GM23338 (cell line): ENCODE results near the gene HMHB1. TPM values are rescaled to one million over a fixed set of nuclear protein-coding genes. Genes with fewer than 3 reads are reported as not detected.

Experiments
- CREB1 ChIP-seq: fragments of 250-450 bp; sonication (Bioruptor Pico); IDR thresholded peaks from 2 replicates; pipeline ENCODE4 v1.5.0; 2020; ENCODE audit warnings: low read depth, mild to moderate bottlenecking, moderate library complexity
- ETS1 ChIP-seq: IDR thresholded peaks from 2 replicates; pipeline ENCODE4 v1.6.1; 2016; ENCODE audit warnings: antibody characterized with exemption
- EZH2 ChIP-seq: fragments of 200-600 bp; sonication (generic); IDR thresholded peaks from one replicate; pipeline ENCODE4 v1.8.0; 2017; ENCODE audit warnings: antibody characterized with exemption, mild to moderate bottlenecking, low read depth; ENCODE audit not compliant: unreplicated experiment
- NANOG ChIP-seq: IDR thresholded peaks from 2 replicates; pipeline ENCODE4 v1.6.1; 2016; ENCODE audit warnings: antibody characterized with exemption, borderline replicate concordance
- POLR2AphosphoS5 ChIP-seq: IDR thresholded peaks from 2 replicates; pipeline ENCODE4 v1.6.1; 2016; ENCODE audit warnings: antibody characterized with exemption, low read depth
- STAT1 ChIP-seq: IDR thresholded peaks from one replicate; pipeline ENCODE4 v1.6.1; 2016; ENCODE audit warnings: antibody characterized with exemption; ENCODE audit not compliant: unreplicated experiment
- ZNF114 ChIP-seq: fragments of 250-450 bp; sonication (Bioruptor Pico); IDR thresholded peaks from 2 replicates; pipeline ENCODE4 v1.5.0; 2020; ENCODE audit warnings: mild to moderate bottlenecking, moderate library complexity
- ZNF331 ChIP-seq: fragments of 250-450 bp; sonication (Bioruptor Pico); IDR thresholded peaks from 2 replicates; pipeline ENCODE4 v1.5.0; 2020; ENCODE audit warnings: low read depth, mild to moderate bottlenecking, moderate library complexity
- polyA plus RNA-seq: library from polyadenylated mRNA; unstranded; fragments of >200 nt; fragmentation: Nextera tagmentation; extraction: Ambion mirVana; gene quantifications from 2 replicates; pipeline ENCODE4 v1.2.1, GENCODE V29; 2016
- total RNA-seq: library from RNA; depleted of rRNA; stranded (reverse); fragments of >200 nt; shearing (Covaris generic); gene quantifications from 2 replicates; pipeline ENCODE4 v1.2.3, GENCODE V29; 2014
- TF ChIP-seq, protein P1 (sequence below): fragments of 250-450 bp; sonication (Bioruptor Pico); IDR thresholded peaks from 2 replicates; pipeline ENCODE4 v1.5.0; 2020; ENCODE audit warnings: mild to moderate bottlenecking, moderate library complexity
- TF ChIP-seq, protein P2 (sequence below), 2 experiments: fragments of 200-600 bp in 1 of 2; sonication (generic) in 1 of 2; conservative IDR thresholded peaks; 2 replicates each; pipeline versions ENCODE4 v1.5.1 to v1.6.1; 2016 to 2017; ENCODE audit warnings: antibody characterized with exemption in 2 of 2, low read depth in 2 of 2, mild to moderate bottlenecking in 2 of 2, moderate library complexity in 1 of 2

HMHB1 gene
- total and polyA plus RNA-seq, 2 experiments from 2014 or later: not detected

DNA sequence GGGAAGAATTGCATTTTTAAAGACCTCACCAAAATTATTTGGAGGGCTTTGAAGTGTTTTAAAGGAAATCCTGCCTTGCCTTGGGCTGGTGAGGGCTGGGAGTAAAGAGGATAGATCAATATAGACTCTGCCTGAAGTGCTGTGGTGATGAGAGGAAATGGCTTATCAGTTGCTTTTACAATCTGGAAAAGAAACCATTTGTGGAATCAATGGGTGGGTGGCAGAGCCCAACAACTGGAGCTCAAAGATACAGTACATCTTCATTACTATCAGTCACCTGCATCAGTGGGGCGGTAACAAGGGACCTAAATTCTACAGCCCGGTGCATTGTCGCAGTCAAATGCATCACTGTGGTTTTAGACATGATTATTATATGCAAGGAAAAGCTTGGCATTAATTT, 41.5 kb upstream of the HMHB1 start (continued):
- TF ChIP-seq, protein P1, sequence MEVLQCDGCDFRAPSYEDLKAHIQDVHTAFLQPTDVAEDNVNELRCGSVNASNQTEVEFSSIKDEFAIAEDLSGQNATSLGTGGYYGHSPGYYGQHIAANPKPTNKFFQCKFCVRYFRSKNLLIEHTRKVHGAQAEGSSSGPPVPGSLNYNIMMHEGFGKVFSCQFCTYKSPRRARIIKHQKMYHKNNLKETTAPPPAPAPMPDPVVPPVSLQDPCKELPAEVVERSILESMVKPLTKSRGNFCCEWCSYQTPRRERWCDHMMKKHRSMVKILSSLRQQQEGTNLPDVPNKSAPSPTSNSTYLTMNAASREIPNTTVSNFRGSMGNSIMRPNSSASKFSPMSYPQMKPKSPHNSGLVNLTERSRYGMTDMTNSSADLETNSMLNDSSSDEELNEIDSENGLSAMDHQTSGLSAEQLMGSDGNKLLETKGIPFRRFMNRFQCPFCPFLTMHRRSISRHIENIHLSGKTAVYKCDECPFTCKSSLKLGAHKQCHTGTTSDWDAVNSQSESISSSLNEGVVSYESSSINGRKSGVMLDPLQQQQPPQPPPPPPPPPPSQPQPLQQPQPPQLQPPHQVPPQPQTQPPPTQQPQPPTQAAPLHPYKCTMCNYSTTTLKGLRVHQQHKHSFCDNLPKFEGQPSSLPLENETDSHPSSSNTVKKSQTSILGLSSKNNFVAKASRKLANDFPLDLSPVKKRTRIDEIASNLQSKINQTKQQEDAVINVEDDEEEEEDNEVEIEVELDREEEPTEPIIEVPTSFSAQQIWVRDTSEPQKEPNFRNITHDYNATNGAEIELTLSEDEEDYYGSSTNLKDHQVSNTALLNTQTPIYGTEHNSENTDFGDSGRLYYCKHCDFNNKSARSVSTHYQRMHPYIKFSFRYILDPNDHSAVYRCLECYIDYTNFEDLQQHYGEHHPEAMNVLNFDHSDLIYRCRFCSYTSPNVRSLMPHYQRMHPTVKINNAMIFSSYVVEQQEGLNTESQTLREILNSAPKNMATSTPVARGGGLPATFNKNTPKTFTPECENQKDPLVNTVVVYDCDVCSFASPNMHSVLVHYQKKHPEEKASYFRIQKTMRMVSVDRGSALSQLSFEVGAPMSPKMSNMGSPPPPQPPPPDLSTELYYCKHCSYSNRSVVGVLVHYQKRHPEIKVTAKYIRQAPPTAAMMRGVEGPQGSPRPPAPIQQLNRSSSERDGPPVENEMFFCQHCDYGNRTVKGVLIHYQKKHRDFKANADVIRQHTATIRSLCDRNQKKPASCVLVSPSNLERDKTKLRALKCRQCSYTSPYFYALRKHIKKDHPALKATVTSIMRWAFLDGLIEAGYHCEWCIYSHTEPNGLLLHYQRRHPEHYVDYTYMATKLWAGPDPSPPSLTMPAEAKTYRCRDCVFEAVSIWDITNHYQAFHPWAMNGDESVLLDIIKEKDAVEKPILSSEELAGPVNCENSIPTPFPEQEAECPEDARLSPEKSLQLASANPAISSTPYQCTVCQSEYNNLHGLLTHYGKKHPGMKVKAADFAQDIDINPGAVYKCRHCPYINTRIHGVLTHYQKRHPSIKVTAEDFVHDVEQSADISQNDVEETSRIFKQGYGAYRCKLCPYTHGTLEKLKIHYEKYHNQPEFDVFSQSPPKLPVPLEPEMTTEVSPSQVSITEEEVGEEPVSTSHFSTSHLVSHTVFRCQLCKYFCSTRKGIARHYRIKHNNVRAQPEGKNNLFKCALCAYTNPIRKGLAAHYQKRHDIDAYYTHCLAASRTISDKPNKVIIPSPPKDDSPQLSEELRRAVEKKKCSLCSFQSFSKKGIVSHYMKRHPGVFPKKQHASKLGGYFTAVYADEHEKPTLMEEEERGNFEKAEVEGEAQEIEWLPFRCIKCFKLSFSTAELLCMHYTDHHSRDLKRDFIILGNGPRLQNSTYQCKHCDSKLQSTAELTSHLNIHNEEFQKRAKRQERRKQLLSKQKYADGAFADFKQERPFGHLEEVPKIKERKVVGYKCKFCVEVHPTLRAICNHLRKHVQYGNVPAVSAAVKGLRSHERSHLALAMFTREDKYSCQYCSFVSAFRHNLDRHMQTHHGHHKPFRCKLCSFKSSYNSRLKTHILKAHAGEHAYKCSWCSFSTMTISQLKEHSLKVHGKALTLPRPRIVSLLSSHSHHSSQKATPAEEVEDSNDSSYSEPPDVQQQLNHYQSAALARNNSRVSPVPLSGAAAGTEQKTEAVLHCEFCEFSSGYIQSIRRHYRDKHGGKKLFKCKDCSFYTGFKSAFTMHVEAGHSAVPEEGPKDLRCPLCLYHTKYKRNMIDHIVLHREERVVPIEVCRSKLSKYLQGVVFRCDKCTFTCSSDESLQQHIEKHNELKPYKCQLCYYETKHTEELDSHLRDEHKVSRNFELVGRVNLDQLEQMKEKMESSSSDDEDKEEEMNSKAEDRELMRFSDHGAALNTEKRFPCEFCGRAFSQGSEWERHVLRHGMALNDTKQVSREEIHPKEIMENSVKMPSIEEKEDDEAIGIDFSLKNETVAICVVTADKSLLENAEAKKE (CRISPR knock-in tag): no peak
- no peak for TF ChIP-seq EZH2
- TF ChIP-seq ETS1: no peak
- TF ChIP-seq POLR2AphosphoS5: no peak
- TF ChIP-seq, protein P2, sequence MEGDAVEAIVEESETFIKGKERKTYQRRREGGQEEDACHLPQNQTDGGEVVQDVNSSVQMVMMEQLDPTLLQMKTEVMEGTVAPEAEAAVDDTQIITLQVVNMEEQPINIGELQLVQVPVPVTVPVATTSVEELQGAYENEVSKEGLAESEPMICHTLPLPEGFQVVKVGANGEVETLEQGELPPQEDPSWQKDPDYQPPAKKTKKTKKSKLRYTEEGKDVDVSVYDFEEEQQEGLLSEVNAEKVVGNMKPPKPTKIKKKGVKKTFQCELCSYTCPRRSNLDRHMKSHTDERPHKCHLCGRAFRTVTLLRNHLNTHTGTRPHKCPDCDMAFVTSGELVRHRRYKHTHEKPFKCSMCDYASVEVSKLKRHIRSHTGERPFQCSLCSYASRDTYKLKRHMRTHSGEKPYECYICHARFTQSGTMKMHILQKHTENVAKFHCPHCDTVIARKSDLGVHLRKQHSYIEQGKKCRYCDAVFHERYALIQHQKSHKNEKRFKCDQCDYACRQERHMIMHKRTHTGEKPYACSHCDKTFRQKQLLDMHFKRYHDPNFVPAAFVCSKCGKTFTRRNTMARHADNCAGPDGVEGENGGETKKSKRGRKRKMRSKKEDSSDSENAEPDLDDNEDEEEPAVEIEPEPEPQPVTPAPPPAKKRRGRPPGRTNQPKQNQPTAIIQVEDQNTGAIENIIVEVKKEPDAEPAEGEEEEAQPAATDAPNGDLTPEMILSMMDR (conservative IDR thresholded peaks at IDR 0.05; ENCODE audit: low read depth in 2 of 2): no peak
- TF ChIP-seq STAT1: no peak
- TF ChIP-seq ZNF331 (CRISPR knock-in tag): no peak
- no peak for TF ChIP-seq NANOG
- TF ChIP-seq ZNF114 (CRISPR knock-in tag): no peak
- no peak for TF ChIP-seq CREB1 (CRISPR knock-in tag)
